GM21825 (cell line): ENCODE measurements around the gene UGT2B10.
"Not testable (repeated sequence)": the region's sequence is repeated elsewhere in the genome, so short reads cannot be mapped to it uniquely, and the experiment has no call there.

Source experiments
- ATAC-seq: cut with Tn5 transposase; IDR thresholded peaks from one replicate; pipeline ENCODE4 v1.9.1; 2021; ENCODE audit warnings: mild to moderate bottlenecking, moderate library complexity; ENCODE audit not compliant: unreplicated experiment

UGT2B10 gene

DNA sequence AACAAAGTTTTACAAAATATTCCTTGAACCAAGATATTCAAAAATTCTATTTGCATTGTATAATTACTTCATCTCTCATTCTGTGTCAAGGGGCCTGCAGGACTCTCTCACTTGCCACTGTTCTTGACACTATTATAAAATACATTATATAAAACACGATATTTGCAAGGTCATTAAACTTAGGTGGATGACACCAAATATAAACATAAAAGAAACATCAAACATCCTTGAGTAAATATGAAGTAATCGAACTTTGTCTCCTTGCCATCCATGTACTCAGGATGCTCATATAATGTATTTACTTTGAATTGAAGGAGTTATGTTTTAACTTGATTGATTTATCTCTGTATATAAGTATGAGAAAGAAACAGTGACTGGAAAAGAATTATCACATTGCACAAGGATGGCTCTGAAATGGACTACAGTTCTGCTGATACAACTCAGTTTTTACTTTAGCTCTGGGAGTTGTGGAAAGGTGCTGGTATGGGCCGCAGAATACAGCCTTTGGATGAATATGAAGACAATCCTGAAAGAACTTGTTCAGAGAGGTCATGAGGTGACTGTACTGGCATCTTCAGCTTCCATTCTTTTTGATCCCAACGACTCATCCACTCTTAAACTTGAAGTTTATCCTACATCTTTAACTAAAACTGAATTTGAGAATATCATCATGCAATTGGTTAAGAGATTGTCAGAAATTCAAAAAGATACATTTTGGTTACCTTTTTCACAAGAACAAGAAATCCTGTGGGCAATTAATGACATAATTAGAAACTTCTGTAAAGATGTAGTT is at the start of gene UGT2B10:
Gene UGT2B10 (plus strand): TSS at position 378 of the 793 bp plus-strand sequence. CDS start 26 bp downstream, at position 404.
- ATAC-seq = not testable (repeated sequence)

DNA sequence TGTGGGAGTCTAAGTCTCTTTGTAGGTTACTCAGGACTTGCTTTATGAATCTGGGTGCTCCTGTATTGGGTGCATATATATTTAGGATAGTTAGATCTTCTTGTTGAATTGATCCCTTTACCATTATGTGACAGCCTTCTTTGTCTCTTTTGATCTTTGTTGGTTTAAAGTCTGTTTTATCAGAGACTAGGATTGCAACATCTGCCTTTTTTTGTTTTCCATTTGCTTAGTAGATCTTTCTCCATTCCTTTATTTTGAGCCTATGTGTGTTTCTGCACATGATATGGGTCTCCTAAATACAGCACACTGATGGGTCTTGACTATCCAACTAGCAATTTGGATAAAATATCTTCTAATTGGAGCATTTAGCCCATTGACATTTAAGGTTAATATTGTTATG is 44.0 kb upstream of the UGT2B10 start:
- not testable (repeated sequence) for ATAC-seq

DNA sequence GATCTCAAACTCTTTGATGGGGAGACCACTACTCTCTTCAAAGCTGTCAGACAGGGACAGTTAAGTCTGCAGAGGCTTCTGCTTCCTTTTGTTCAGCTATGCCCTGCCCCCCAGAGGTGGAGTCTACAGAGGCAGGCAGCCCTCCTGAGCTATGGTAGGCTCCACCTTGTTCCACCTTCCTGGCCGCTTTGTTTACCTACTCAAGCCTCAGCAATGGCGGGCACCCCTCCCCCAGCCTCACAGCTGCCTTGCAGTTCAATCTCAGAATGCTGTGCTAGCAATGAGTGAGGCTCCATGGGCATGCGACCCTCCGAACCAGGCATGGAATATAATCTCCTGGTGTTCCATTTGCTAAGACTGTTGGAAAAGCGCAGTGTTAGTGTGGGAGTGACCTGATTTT is 42.1 kb upstream of the UGT2B10 start:
- no peak for ATAC-seq

DNA sequence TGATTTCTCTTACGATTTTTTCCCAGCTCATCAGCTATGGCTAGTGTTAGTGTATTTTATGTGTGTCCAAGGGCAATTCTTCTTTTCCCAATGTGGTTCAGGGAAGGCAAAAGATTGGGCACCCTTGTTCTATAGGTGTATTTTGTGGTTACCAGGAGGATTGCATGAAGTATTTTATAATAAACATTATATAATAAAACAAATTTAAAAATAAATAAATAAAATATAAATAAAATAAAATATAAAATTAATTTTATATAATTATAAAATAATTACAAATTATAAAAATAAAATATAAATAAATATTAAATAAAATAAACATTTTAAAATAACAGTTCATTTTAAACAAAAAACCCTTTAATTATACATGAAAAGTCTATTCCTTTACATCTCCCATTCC is 35.6 kb upstream of the UGT2B10 start:
- no peak for ATAC-seq

DNA sequence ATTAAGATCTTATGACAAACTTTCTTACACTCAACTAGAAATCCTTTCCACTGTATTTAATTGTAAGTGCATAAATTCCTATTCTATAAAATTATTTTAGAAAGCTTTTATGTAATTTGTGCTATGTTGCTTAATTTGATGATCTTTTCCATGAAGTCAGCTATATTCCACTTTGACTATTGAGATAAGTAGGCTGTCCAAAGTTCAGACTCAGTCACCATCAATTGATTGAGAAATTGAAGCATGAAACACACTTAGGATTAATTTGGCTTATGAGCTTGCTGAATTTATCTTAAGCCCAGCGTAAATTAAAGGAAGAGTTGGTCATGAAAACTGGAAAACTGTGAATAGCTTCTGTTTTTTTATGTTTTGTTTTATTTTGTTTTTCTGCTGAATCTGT is 18.7 kb upstream of the UGT2B10 start:
- no peak for ATAC-seq

DNA sequence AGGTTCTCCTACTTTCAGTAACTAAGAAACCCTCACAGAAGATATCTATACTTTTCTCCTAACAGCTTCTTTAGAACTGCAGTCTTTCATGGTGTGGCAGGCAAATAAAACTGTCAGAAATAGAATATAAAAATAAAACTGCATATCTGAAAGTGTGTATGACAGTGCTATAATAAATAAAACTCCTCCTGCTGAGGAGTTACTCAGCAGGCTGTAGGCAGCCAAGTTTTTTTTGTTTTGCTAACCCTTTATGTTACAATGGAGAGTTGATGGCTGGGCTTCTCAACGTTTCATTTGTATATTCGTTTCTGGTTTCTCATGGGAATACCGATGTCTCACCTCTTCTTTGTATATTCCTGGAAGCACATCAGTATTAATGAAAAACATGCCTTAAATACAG is 18.2 kb upstream of the UGT2B10 start:
- ATAC-seq = no peak

DNA sequence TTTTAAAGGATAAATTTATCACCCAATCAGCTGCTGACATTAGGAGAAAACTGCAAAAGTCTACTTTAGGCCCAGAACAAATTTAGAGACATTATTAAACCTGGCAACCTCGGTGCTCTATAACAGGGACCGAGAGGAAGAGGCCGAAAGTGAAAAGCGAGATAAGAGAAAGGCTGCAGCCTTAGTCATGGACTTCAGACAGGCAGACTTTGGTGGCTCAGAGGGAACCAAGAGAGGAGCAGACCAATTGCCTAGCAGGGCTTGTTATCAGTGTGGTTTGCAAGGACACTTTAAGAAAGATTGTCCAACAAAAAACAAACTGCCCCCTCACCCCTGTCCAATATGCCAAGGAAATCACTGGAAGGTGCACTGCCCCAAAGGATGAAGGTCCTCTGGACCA is 12.8 kb upstream of the UGT2B10 start:
- no peak for ATAC-seq

DNA sequence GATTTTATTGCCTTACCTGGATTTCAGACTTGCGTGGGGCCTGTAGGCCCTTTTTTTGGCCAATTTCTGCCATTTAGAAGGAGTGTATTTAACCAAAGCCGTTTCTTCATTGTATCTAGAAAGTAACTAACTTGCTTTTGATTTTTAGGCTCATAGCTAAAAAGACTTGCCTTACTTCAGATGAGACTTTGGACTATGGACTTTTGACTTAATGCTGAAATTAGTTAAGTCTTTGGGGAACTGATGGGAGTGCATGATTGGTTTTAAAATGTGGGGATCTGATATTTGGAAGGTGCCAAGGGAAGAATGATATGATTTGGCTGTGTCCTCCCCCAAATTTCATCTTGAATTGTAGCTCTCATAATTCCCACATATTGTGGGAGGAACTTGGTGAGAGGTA is 7.7 kb upstream of the UGT2B10 start:
- no peak for ATAC-seq

DNA sequence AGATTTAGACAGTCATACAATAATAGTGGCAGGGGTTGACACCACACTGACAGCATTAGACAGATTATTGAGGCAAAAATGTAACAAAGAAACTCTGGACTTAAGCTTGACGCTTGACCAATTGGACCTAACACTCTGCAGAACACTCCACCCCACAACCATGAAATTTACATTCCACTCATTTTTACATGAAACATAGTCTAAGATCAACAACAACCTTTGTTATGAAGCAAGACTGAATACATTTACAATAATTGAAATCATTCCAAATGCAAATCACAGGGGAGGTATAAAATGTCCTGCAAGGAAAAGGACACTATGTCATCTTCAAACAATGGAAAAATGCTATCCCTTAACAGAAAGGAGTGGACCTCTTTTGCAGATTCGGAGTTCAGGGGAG is 4.9 kb upstream of the UGT2B10 start:
- ATAC-seq = no peak

DNA sequence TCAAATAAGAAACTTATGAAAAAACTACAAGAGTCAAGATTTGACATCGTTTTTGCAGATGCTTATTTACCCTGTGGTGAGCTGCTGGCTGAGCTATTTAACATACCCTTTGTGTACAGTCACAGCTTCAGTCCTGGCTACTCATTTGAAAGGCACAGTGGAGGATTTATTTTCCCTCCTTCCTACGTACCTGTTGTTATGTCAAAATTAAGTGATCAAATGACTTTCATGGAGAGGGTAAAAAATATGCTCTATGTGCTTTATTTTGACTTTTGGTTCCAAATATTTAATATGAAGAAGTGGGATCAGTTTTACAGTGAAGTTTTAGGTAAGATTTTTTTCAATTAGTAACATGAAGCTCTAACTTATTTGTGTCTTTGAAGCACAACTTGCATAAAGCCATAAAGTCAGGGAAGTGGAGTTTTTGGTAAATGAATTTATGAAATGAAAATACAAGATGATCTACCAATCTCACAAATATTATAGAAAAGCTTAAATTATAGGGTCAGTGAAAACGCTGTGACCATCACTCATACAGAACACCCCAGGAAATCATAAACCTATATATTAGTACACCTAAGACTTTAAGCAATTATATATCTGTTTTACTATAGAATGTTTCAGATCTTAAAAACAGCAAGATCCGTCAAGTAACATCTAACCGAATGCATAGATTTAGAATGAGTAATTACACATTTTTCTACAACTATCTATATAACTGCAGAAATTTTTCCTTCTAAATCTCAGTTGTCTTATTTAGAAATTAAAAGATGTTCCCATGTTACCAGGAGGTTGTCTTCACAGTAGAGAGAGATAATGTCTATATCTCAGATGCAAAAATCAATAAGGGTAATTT is 844 bp downstream of the UGT2B10 start:
- ATAC-seq = not testable (repeated sequence)

DNA sequence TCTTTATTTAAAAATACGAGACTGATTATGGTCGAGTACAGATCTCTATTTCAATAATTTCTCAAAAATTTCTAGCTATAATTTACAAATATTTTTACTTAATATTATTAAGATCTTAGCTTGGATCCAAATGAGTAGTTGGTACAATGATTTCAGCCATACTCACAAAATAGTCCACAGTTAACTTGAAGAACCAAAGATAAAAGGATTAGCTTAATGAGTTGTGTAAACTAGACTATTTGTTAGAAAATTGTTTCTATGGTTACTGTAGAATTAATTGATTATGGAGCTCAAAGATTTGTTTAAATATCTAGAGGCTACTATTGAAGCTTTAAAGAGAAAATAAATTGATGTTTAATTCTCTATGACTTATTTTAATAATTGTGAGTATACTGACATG is 1.6 kb downstream of the UGT2B10 start:
- ATAC-seq = no peak

DNA sequence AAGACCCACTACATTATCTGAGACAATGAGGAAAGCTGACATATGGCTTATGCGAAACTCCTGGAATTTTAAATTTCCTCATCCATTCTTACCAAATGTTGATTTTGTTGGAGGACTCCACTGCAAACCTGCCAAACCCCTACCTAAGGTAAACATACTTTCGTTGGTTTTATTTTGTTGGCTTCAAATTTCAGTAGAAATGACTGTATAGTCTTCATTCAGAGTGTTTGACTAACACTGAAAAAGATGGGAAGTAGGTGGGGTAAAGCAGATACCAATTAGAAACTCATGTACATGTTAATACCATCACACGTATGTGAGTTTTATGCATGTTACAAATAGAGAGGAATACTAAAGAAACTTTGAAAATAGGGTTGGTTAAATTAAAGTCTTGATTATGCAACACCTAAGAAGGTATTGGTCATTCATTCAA is 2.3 kb downstream of the UGT2B10 start:
- ATAC-seq = not testable (repeated sequence)

DNA sequence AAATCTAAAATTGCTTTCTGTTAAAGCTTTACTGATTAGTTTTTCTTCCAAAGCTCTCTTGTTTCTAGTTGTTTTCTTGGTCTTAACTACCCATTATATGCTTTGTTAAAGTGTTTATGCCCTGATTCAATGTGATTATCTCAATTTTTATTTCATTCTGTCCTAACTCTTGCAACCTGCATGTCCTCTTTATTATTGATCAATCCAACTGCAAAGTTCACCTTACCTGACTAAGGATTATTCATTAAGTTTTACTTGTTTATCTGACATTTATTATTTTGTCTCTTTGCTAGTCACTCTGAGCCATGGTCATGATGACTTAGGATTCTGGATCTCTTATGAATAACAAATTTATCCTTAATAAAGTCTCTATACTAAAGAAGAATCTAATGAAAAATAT is 15.8 kb downstream of the UGT2B10 start:
- no peak for ATAC-seq

DNA sequence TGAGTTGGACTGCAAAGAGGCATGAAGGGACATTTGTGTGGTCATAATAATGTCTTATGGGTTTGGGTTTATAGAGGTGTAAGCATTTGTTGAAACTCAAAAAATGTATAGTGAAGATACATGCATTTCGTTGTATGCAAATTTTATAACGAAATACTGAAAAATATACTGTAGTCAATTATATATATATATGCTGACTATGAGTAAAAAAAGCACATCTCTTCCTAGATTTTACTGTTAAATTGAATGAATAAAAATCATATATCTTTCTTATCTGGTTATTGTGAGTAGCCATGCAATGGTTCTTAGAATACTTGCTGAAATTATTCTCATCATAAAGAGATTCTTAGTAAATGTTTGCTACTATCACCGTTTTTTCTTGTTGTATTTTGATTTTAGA is 34.5 kb downstream of the UGT2B10 start:
- no peak for ATAC-seq

DNA sequence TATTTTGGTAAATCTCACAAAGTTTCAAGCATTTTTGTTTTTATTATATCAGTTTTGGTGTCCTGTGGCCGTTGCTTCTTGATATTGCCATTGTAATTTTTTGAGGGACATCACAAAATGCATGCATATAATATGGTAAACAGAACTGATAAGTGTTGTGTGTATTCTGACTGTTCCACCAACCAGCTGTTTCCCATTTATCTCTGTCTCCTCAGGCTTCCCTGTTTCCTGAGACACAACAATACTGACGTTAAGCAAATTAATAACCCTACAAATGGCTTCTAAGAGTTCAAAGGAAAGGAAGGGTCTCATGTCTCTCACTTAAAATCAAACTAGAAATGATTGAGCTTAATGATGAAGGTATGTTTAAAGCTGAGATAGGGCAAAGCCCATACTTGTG is 40.0 kb downstream of the UGT2B10 start:
- no peak for ATAC-seq

DNA sequence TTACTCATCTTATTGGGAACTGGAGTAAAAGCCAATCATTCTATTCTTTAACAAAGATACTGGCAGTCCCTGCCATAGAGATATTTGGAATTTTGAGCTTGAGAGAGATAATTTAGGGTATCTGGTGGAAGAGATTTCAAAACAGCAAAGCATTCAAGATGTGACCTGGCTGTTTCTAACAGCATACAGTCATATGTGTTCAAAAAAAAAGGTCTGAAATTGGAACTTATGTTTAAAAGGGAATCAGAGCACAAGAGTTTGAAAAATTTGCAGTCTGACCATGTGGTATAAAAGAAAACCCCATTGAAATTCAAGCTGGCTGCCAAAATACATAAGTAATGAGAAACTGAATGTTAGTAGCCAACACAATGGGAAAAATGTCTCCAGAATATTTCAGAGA is 42.2 kb downstream of the UGT2B10 start:
- no peak for ATAC-seq

DNA sequence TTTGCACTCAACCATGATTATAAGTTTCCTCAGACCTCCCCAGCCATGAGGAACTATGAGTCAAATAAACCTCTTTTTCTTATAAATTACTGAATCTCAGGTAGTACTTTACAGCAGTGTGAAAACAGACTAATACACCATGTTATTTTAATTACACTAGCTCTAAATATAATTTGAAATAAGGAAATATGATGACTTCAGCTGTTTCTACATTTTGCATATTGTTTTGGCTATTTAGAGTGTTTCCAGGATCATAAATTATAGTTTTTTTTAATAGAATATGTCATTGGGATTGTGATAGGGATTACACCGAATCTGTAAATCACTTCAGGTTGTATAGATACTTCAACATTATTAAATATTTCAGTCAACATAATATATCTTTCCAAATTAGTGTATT is 43.9 kb downstream of the UGT2B10 start:
- ATAC-seq = no peak

DNA sequence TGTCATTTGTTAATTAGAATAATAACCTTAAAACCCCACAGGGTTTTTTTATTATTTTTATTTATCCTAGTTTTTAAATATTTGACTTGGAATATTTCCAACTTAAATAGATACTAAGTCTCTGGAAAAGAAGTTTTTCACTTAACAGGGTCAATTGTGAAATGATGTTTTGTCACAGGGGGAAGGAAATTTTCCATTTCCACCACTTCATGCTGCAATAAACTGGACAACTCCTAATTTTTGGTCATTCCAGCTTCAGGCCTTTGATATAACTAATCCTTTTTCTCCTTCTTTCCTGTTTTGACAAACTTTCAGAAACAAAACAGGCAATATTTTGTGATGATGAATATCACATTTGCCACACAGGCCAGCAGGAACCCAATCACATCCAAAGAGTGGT is 45.3 kb downstream of the UGT2B10 start:
- no peak for ATAC-seq

DNA sequence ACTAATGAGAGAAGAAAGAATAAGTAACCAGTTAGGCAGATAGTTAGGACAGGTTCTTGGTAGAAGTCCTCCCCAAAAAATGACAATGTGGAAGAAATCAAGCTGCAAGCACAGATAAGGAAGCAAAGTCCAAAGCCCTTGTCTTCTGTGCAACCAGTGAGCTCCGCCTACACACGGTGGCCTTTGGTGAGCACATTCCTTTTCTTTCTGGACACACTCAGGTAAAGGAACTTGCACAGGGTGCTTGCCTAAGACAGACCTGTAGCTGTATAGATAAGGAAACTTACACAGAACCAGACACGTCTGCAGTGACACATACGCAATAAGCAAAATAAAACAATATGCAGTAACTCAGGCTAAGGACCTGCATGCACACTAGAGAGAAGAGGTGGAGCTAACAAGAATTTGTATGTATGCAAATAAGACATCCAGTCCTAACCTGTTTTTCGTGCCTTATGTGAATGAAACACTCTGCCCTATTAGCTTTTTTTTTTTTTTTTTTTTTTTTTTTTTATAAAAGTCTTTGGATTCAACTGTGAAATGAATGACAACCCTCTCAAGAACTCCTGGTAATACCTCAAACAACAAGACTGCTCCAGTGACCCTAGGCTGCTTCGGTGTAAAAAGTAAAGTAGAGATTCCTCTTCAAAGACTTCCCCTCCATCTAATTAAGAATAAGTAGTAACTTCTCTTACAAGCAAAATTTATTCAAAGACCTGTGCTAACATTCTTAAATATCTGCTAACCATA is 48.8 kb downstream of the UGT2B10 start:
- ATAC-seq = no peak

DNA sequence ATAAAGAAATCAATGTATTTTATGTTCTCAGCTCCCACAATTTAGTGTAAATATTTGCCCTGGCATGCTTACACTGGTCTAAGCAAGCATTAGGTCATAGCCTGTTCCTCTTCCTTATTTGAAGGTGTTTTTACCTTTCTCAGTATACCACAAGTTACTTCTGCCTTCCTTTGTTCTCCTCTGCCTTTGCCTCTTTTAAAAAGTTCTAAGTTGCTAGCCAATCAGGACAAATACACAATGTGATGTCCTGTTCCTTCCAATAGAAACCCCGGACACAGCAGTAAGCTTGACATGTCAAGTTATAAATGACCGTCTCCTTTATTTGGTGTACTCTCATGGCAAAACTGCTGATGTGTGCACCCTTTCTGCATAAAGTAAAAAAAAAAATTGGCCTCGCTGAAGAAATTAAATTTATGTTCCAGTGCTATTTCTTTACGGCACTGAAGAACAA is 49.4 kb downstream of the UGT2B10 start:
- ATAC-seq = no peak

DNA sequence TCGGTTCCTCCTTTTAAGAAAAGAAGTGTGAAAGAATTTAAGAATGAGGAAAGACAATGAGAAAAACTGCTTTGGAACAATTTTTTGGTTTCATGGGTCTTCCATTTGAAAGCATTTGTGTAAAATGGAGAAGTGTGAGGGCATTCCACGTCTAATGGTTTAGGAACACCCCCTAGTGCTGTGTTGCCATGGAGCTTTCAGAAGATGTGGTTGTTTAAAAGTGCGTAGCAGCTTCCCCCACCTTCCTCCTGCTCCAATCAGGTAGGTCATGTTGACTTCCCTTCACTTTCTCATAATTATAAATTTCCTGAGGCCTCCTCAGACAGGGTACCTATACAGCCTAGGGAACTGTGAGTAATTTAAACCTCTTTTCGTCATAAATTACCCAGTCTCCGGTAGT is 50.0 kb downstream of the UGT2B10 start:
- ATAC-seq = no peak
